Left ventricle myocardium superior (tissue), 1 donor: Measurements from ENCODE around the gene MTHFD1L. TPM values are rescaled to one million over a fixed set of nuclear protein-coding genes. Genes with fewer than 3 reads are reported as not detected.
A peak's percentile ranks its signal among the peaks of the same experiment; 100 is the strongest.
"Not testable (repeated sequence)": the region's sequence is repeated elsewhere in the genome, so short reads cannot be mapped to it uniquely, and the experiment has no call there.

ENCODE experiments used
- ATAC-seq: fragments of 200-7000 bp; cut with Tn5 transposase; one replicate; pipeline ENCODE4 v1.9.1; 2020; ENCODE audit warnings: mild to moderate bottlenecking, moderate library complexity
- DNase-seq: peaks from one replicate; pipeline ENCODE4 v3.0.0-alpha.2; 2020
- intact Hi-C: fragments of 100-400 bp; cut with micrococcal nuclease; formaldehyde crosslinking; loops from one replicate; pipeline ENCODE4 v1.11.0; 2022
- total RNA-seq: library from RNA; stranded (reverse); fragmentation: NEBNext Ultra II Directional; extraction: Animal tissue kit (Norgen Biotek cat#: 25700); gene quantifications from one replicate; pipeline ENCODE4 v1.2.1, GENCODE V29; 2021
- donor health status: DM: no; HTN: yes; CAD: no; lungs with severe emphysema.

The MTHFD1L gene
- total RNA-seq, 1 donor from 2014 or later = 2.4 TPM

- ATAC-seq (no peak), DNase-seq (no peak)
- intact Hi-C loops = no loop called here
Observed at GRCh38 chr6:151073146-151073545, 207.6 kb downstream of the MTHFD1L start.

GRCh38 chr6:151073701-151074100 is 208.2 kb downstream of the MTHFD1L start:
- intact Hi-C loops = no loop called here
- ATAC-seq (no peak), DNase-seq (no peak)

GRCh38 chr6:151075005-151075404 is 209.5 kb downstream of the MTHFD1L start:
- ATAC-seq (no peak), DNase-seq (no peak)
- intact Hi-C loops = no loop called here

GRCh38 chr6:151075527-151075926 is 210.0 kb downstream of the MTHFD1L start:
- ATAC-seq (no peak), DNase-seq (no peak)
- intact Hi-C loops = no loop called here

GRCh38 chr6:151075930-151076555 is 210.5 kb downstream of the MTHFD1L start:
- DNase-seq (no peak), ATAC-seq (no peak)
- intact Hi-C loops = no loop called here

- ATAC-seq (no peak), DNase-seq (no peak)
- intact Hi-C loops = no loop called here
Observed at GRCh38 chr6:151078655-151079054, 213.2 kb downstream of the MTHFD1L start.

GRCh38 chr6:151081656-151082055 is 216.2 kb downstream of the MTHFD1L start:
- intact Hi-C loops = no loop called here
- DNase-seq = no peak
- no peak for ATAC-seq

GRCh38 chr6:151082079-151082478 is 216.6 kb downstream of the MTHFD1L start:
- DNase-seq (no peak), ATAC-seq (no peak)
- intact Hi-C loops = no loop called here

- no peak for DNase-seq
- ATAC-seq = no peak
- intact Hi-C loops = no loop called here
Observed at GRCh38 chr6:151084275-151084674, 218.8 kb downstream of the MTHFD1L start.

- ATAC-seq, DNase-seq, intact Hi-C loops: not testable (repeated sequence)
Observed at GRCh38 chr6:151087055-151087454, 221.6 kb downstream of the MTHFD1L start.

- DNase-seq (peak; percentile 81), ATAC-seq (peak; percentile 95)
- intact Hi-C loops = no loop called here
Observed at GRCh38 chr6:151087861-151088598, 222.5 kb downstream of the MTHFD1L start.

- intact Hi-C loops = no loop called here
- ATAC-seq (no peak), DNase-seq (no peak)
Observed at GRCh38 chr6:151088599-151088935, 223.1 kb downstream of the MTHFD1L start.

- no peak for DNase-seq
- ATAC-seq = no peak
- intact Hi-C loops = no loop called here
Observed at GRCh38 chr6:151088963-151089362, 223.5 kb downstream of the MTHFD1L start.

- ATAC-seq = no peak
- intact Hi-C loops = no loop called here
- DNase-seq = no peak
Observed at GRCh38 chr6:151089978-151090377, 224.5 kb downstream of the MTHFD1L start.

GRCh38 chr6:151091571-151091970 is 226.1 kb downstream of the MTHFD1L start:
- ATAC-seq (no peak), DNase-seq (no peak)
- intact Hi-C loops = no loop called here

- no peak for ATAC-seq
- no peak for DNase-seq
- intact Hi-C loops = no loop called here
Observed at GRCh38 chr6:151092591-151092990, 227.1 kb downstream of the MTHFD1L start.

GRCh38 chr6:151093706-151094105 is 228.2 kb downstream of the MTHFD1L start:
- ATAC-seq (no peak), DNase-seq (no peak)
- intact Hi-C loops = no loop called here

GRCh38 chr6:151095538-151096254 is 230.2 kb downstream of the MTHFD1L start:
- ATAC-seq = no peak
- no peak for DNase-seq
- intact Hi-C loops = no loop called here

GRCh38 chr6:151096255-151096612 is 230.7 kb downstream of the MTHFD1L start:
- DNase-seq (no peak), ATAC-seq (no peak)
- intact Hi-C loops = no loop called here
